Esophagus squamous epithelium (tissue), 5 donors: ENCODE results near the gene SH2D7. TPM values are rescaled to one million over a fixed set of nuclear protein-coding genes. Genes with fewer than 3 reads are reported as not detected.
A peak's percentile ranks its signal among the peaks of the same experiment; 100 is the strongest.

Experiments
- DNase-seq: peaks from one replicate; lab custom pipeline; 2025; lab: John Stamatoyannopoulos, UW
- H3K27ac ChIP-seq, 4 donors: fragments of 200-600 bp; sonication (generic); one replicate each; pipeline ENCODE4 v1.5.1; 2016 to 2019; ENCODE audit warnings: mild to moderate bottlenecking in 1 of 4
- H3K27me3 ChIP-seq, 4 donors: fragments of 200-600 bp; sonication (generic); 1 replicate in 3 of 4; 2 replicates in 1 of 4; pipeline versions ENCODE4 v1.5.1 to v1.6.0; 2017 to 2021; ENCODE audit warnings: antibody characterized with exemption in 1 of 4
- H3K36me3 ChIP-seq, 3 donors: fragments of 200-600 bp; sonication (generic); one replicate each; pipeline ENCODE4 v1.5.1; 2016 to 2019
- H3K4me1 ChIP-seq, 3 donors: fragments of 200-600 bp; sonication (generic); one replicate each; pipeline ENCODE4 v1.5.1; 2017 to 2019
- H3K4me3 ChIP-seq, 4 donors: fragments of 200-600 bp; sonication (generic); 1 replicate in 3 of 4; 2 replicates in 1 of 4; pipeline ENCODE4 v1.5.1; 2016 to 2019; ENCODE audit warnings: mild to moderate bottlenecking in 2 of 4, moderate library complexity in 1 of 4
- H3K9me3 ChIP-seq, 3 donors: fragments of 200-600 bp; sonication (generic); one replicate each; pipeline ENCODE4 v1.5.1; 2016 to 2019
- POLR2A ChIP-seq, 4 donors: fragments of 450-650 bp; IDR thresholded peaks; one replicate each; pipeline ENCODE4 v1.6.1; 2017; ENCODE audit warnings: antibody characterized with exemption in 4 of 4, mild to moderate bottlenecking in 4 of 4, moderate library complexity in 3 of 4
- WGBS, 2 donors: methylation state at CpG; one replicate each; pipeline ENCODE4 v1.1.5; 2018; 5-methylcytosine and 5-hydroxymethylcytosine counted together
- intact Hi-C: fragments of 100-400 bp; cut with DNase I; formaldehyde crosslinking; loops from one replicate; pipeline ENCODE4 v1.15.0; 2022
- total RNA-seq, 4 donors: library from RNA; depleted of rRNA; stranded (reverse); fragments of >200 nt; gene quantifications; one replicate each; pipeline ENCODE4 v1.1.0, GENCODE V29; 2016
- TF ChIP-seq, protein P1 (sequence below), 6 experiments: fragments of 450-650 bp in 4 of 6; fragments of 200-600 bp in 2 of 6; sonication (generic) in 2 of 6; IDR thresholded peaks; one replicate each; pipeline ENCODE4 v1.5.1; 2016 to 2019; ENCODE audit warnings: antibody characterized with exemption in 6 of 6, mild to moderate bottlenecking in 4 of 6, moderate library complexity in 4 of 6
- donor health status: DM: yes; HTN: yes; CAD: no.

SH2D7 gene
- total RNA-seq, 4 donors from 2014 or later = not detected

DNA sequence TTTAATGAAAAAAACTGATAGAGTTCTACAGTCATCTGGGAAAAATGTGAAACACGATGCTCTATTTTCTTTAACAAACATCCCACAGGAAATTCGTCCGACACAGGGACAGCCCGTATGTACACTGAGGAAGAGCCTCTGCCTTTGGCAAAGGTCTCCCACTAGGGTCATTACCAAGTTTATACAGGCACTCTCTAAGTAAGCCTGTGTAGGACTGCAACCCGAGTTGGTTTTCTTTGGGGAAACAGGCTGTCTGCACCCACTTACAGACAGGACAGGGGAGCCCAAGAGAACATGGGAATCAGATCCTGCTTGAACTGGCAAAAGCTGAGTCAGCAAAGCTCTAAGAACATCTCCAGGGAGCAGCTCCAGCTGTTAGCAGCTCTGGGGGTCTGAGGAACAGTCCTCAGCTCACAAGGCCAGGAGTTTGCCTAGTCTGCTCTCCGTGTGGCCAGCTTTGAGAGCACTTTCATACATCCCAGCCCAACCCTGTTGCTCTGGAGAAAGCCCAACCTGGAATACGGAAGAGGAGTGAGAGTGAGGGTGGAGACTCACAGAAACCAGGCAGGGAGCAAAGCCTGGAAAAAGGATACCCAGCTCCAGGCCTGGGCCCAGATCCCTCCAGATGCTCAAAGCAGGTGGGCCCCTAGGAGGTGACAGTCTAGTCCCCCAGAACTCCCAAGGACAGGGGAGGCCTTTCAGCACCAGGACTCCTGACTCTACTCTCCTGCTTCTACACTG lies 16.7 kb upstream of the SH2D7 start:
- TF ChIP-seq POLR2A (IDR thresholded peaks at IDR 0.05) = peak in 1 of 4 donors; percentile 42
- TF ChIP-seq, protein P1, sequence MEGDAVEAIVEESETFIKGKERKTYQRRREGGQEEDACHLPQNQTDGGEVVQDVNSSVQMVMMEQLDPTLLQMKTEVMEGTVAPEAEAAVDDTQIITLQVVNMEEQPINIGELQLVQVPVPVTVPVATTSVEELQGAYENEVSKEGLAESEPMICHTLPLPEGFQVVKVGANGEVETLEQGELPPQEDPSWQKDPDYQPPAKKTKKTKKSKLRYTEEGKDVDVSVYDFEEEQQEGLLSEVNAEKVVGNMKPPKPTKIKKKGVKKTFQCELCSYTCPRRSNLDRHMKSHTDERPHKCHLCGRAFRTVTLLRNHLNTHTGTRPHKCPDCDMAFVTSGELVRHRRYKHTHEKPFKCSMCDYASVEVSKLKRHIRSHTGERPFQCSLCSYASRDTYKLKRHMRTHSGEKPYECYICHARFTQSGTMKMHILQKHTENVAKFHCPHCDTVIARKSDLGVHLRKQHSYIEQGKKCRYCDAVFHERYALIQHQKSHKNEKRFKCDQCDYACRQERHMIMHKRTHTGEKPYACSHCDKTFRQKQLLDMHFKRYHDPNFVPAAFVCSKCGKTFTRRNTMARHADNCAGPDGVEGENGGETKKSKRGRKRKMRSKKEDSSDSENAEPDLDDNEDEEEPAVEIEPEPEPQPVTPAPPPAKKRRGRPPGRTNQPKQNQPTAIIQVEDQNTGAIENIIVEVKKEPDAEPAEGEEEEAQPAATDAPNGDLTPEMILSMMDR (IDR thresholded peaks at IDR 0.05) = no peak
- WGBS, 2 donors = 2 to 10% methylated on average over 5 to 7 of the region's 7 CpGs
- peak overlapping the region; percentile 52 to 96 (median 76) for H3K4me3 ChIP-seq
- no peaks in the 10 kb centered on the region for H3K9me3 ChIP-seq
- intact Hi-C loops = no loop called here
- H3K36me3 ChIP-seq = no peaks in the 10 kb centered on the region
- DNase-seq = no peak
- H3K27ac ChIP-seq = peak overlapping the region; percentile 82 to 95 (median 92)
- H3K4me1 ChIP-seq = peaks cover 25 to 72% (median 38%) of the 10 kb centered on the region in 3 donors
- H3K27me3 ChIP-seq = no peaks in the 10 kb centered on the region

DNA sequence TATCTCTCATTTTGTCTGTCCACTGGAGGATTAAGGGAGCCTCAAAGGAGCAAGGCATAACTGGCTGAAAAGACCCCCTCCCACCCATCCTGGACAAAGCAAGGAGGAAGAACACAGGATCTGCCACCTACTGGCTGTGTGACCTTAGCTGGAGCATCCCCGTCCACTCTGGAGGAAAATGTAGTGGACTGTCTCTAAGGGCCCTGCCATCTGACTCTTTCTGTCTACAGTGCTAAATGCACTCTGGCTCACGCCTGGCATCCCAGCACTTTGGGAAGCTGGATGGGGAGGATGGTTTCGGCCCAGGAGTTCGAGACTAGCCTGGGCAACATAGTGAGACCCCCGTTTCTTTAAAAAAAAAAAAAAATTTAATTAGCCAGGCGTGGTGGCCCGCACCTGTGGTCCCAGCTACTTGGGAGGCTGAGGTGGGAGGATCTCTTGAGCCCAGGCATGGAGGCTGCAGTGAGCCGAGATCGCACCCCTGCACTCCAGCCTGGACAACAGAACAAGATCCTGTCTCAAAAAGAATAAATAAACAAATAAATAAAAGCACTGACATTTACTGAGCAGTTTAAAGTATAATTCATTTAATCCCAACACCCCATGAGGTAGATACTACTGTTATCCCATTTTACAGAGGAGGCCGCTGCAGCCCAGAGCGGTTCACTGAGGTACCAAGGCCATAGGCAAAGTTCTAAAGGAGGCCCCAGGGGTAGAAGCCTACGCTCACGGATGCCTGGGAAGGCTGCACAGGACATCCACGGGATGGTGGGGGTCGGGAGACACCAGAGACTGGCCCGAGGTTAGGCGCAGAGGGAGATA lies 15.9 kb upstream of the SH2D7 start:
- H3K27me3 ChIP-seq = no peaks in the 10 kb centered on the region
- intact Hi-C loops = no loop called here
- H3K36me3 ChIP-seq = no peaks in the 10 kb centered on the region
- DNase-seq = no peak
- 25 to 36% methylated on average over 8 to 14 of the region's 17 CpGs for WGBS, 2 donors
- peak overlapping the region; percentile 52 to 96 (median 76) for H3K4me3 ChIP-seq
- no peak for TF ChIP-seq POLR2A (IDR thresholded peaks at IDR 0.05)
- TF ChIP-seq, protein P1 (IDR thresholded peaks at IDR 0.05) = no peak
- peaks cover 23 to 64% (median 36%) of the 10 kb centered on the region in 3 donors for H3K4me1 ChIP-seq
- peak overlapping the region; percentile 82 to 95 (median 92) for H3K27ac ChIP-seq
- H3K9me3 ChIP-seq = no peaks in the 10 kb centered on the region

DNA sequence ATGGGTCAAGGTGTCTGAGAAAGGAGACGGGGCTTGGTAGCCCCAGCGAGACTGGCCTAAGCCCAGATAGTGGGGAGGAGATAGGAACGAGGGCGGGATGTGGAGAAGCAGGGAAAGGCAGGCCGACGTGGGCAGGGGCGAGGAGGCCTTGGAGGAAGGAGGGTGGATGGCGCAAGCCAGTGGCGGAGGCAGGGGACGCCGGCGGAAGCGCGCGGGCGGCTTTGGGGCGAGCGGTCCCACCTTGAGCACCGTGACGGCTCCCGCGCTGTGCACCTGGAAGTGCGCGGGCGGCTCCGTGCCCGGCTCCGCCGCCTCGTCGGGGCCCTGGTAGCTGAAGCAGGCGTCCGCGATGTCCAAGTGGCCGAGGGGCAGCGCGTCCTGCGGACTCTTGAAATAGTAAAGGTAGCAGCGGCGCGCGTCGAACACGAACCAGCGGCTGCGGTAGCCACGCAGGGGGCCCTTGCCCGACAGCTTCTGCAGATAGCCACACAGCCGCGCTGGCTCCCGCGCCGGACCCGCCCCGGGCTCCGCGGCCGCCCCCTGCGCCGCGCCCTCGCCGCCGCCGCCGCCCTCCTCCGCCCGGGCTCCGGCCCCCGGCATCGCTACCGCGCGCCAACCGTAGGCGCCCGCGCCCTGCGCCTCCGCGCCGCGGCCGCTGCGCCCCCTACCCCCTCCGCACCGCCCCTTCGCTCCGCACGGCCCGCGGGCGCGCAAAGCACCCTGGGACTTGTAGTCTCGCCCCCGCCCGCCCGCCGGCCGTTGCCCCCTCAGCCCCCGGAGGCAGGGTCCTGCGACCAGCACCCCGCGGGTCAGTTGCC lies 15.1 kb upstream of the SH2D7 start, which contains the start of gene TBC1D2B:
Gene TBC1D2B (minus strand): TSS at position 659 of the 818 bp plus-strand sequence. CDS start 59 bp downstream, at position 600.
- H3K9me3 ChIP-seq = no peaks in the 10 kb centered on the region
- no peaks in the 10 kb centered on the region for H3K36me3 ChIP-seq
- H3K4me3 ChIP-seq = peak within 1 kb of the TSS; percentile 52 to 96 (median 76)
- peak in 2 of 4 donors; percentile 13 to 28 for TF ChIP-seq POLR2A (IDR thresholded peaks at IDR 0.05)
- TF ChIP-seq, protein P1 (IDR thresholded peaks at IDR 0.05) = no peak
- intact Hi-C loops = no loop called here
- WGBS, 2 donors = 0% methylated on average over 15 to 31 of the region's 104 CpGs
- no peak for DNase-seq
- peaks cover 19 to 58% (median 29%) of the 10 kb centered on the region in 3 donors for H3K4me1 ChIP-seq
- peak within 1 kb of the TSS; percentile 82 to 95 (median 92) for H3K27ac ChIP-seq
- H3K27me3 ChIP-seq = no peaks in the 10 kb centered on the region

DNA sequence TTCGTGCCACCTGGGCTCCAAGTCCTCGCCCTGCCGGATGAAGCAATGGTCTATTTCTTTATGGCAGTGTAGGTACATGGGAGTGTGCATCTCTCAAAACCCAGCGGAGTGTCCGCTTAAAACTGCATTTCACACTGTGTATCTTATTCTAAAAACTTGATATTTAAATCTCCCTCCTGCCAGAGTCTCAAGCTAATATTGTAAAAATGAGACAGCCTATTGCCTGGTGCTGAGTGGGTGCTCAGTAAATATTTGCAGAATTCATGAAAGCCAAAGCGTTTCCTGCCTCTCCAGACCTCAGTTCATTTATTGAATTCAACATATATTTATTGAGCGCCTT lies 14.5 kb upstream of the SH2D7 start:
- 10 to 21% methylated on average over 3 to 7 of the region's 7 CpGs for WGBS, 2 donors
- H3K27me3 ChIP-seq = no peaks in the 10 kb centered on the region
- H3K9me3 ChIP-seq = no peaks in the 10 kb centered on the region
- no peaks in the 10 kb centered on the region for H3K36me3 ChIP-seq
- H3K27ac ChIP-seq = peak overlapping the region; percentile 82 to 95 (median 92)
- H3K4me1 ChIP-seq = peaks cover 19 to 58% (median 24%) of the 10 kb centered on the region in 3 donors
- no peak for DNase-seq
- peak overlapping the region; percentile 52 to 96 (median 76) for H3K4me3 ChIP-seq
- TF ChIP-seq, protein P1 (IDR thresholded peaks at IDR 0.05) = no peak
- no peak for TF ChIP-seq POLR2A (IDR thresholded peaks at IDR 0.05)
- intact Hi-C loops = no loop called here
